H9 (cell line): ENCODE results near the gene STIM2. TPM values are rescaled to one million over a fixed set of nuclear protein-coding genes. Genes with fewer than 3 reads are reported as not detected.
A peak's percentile ranks its signal among the peaks of the same experiment; 100 is the strongest.

Experiments used
- DNase-seq: peaks from one replicate; pipeline ENCODE4 v3.0.0-alpha.2; 2017
- H2AFZ ChIP-seq: one replicate; pipeline ENCODE4 v1.6.1; 2013; ENCODE audit warnings: mild to moderate bottlenecking, low read length, control low read depth, moderate library complexity
- H2AK5ac ChIP-seq: 2 replicates; pipeline ENCODE4 v1.6.1; 2013; ENCODE audit warnings: low read length, control low read depth, mixed read lengths; ENCODE audit not compliant: insufficient read length
- H2BK120ac ChIP-seq: one replicate; pipeline ENCODE4 v1.6.1; 2013; ENCODE audit warnings: low read depth, mild to moderate bottlenecking, low read length, control low read depth, inconsistent platforms; ENCODE audit not compliant: poor library complexity, severe bottlenecking
- H2BK12ac ChIP-seq: 2 replicates; pipeline ENCODE4 v1.6.1; 2013; ENCODE audit warnings: low read length, control low read depth, mixed read lengths, low read depth; ENCODE audit not compliant: insufficient read length
- H2BK15ac ChIP-seq: 2 replicates; pipeline ENCODE4 v1.6.1; 2013; ENCODE audit warnings: low read depth, low read length, control low read depth
- H2BK20ac ChIP-seq: one replicate; pipeline ENCODE4 v1.6.1; 2013; ENCODE audit warnings: low read depth, mild to moderate bottlenecking, low read length, control low read depth, inconsistent platforms; ENCODE audit not compliant: poor library complexity, severe bottlenecking
- H2BK5ac ChIP-seq: 2 replicates; pipeline ENCODE4 v1.6.1; 2013; ENCODE audit warnings: low read length, control low read depth, mixed read lengths; ENCODE audit not compliant: insufficient read length
- H3K14ac ChIP-seq: 2 replicates; pipeline ENCODE4 v1.6.1; 2013; ENCODE audit warnings: low read length, control low read depth; ENCODE audit not compliant: insufficient read depth
- H3K18ac ChIP-seq: 2 replicates; pipeline ENCODE4 v1.6.1; 2013; ENCODE audit warnings: low read depth, mild to moderate bottlenecking, mixed read lengths, low read length, control low read depth; ENCODE audit not compliant: insufficient read length
- H3K23ac ChIP-seq: 2 replicates; pipeline ENCODE4 v1.6.1; 2013; ENCODE audit warnings: low read length, control low read depth, mixed read lengths, low read depth; ENCODE audit not compliant: insufficient read length
- H3K23me2 ChIP-seq: 2 replicates; pipeline ENCODE4 v1.6.1; 2013; ENCODE audit warnings: low read depth, mild to moderate bottlenecking, mixed read lengths, low read length, control low read depth; ENCODE audit not compliant: insufficient read length, poor library complexity, severe bottlenecking
- H3K27ac ChIP-seq: 2 replicates; pipeline ENCODE4 v1.5.1; 2013; ENCODE audit warnings: low read length, control low read depth, mixed read lengths, low read depth; ENCODE audit not compliant: insufficient read length
- H3K27me3 ChIP-seq: 2 replicates; pipeline ENCODE4 v1.6.1; 2013; ENCODE audit warnings: low read length, control low read depth, inconsistent platforms; ENCODE audit not compliant: insufficient read depth
- H3K4ac ChIP-seq: 2 replicates; pipeline ENCODE4 v1.6.1; 2013; ENCODE audit warnings: low read depth, mild to moderate bottlenecking, control low read depth, inconsistent platforms, low read length, moderate library complexity
- H3K4me1 ChIP-seq: 2 replicates; pipeline ENCODE4 v1.6.1; 2013; ENCODE audit warnings: low read length, control low read depth, inconsistent platforms; ENCODE audit not compliant: insufficient read depth
- H3K4me2 ChIP-seq: 2 replicates; pipeline ENCODE4 v1.6.1; 2013; ENCODE audit warnings: low read length, control low read depth, mixed read lengths; ENCODE audit not compliant: insufficient read length, insufficient read depth
- H3K56ac ChIP-seq: 2 replicates; pipeline ENCODE4 v1.6.1; 2013; ENCODE audit warnings: low read depth, mild to moderate bottlenecking, mixed read lengths, low read length, control low read depth; ENCODE audit not compliant: insufficient read length
- H3K79me1 ChIP-seq: 2 replicates; pipeline ENCODE4 v1.6.1; 2013; ENCODE audit warnings: low read depth, mild to moderate bottlenecking, moderate library complexity, low read length, control low read depth, inconsistent platforms; ENCODE audit not compliant: insufficient read depth, poor library complexity, severe bottlenecking
- H3K79me2 ChIP-seq: 2 replicates; pipeline ENCODE4 v1.6.1; 2013; ENCODE audit warnings: low read length, control low read depth, inconsistent platforms; ENCODE audit not compliant: insufficient read depth
- H3K9ac ChIP-seq: 2 replicates; pipeline ENCODE4 v1.6.1; 2013; ENCODE audit warnings: low read length, control low read depth, mixed read lengths; ENCODE audit not compliant: insufficient read length; ENCODE audit errors: extremely low read depth
- H3K9me3 ChIP-seq: one replicate; pipeline ENCODE4 v1.6.1; 2013; ENCODE audit warnings: low read depth, low read length, inconsistent platforms; ENCODE audit not compliant: control insufficient read depth
- H3T11ph ChIP-seq: one replicate; pipeline ENCODE4 v1.6.1; 2013; ENCODE audit warnings: mild to moderate bottlenecking, low read length, control low read depth, inconsistent platforms
- H4K20me1 ChIP-seq: one replicate; pipeline ENCODE4 v1.6.1; 2013; ENCODE audit not compliant: control insufficient read depth, insufficient read length, insufficient read depth
- H4K5ac ChIP-seq: 2 replicates; pipeline ENCODE4 v1.6.1; 2013; ENCODE audit warnings: low read depth, mild to moderate bottlenecking, mixed read lengths, low read length, control low read depth; ENCODE audit not compliant: insufficient read length
- H4K8ac ChIP-seq: replicated peaks from 2 replicates; pipeline ENCODE4 v1.6.1; 2013; ENCODE audit warnings: low read length, control low read depth, mixed read lengths, low read depth; ENCODE audit not compliant: insufficient read length
- H4K91ac ChIP-seq: 2 replicates; pipeline ENCODE4 v1.6.1; 2013; ENCODE audit warnings: low read depth, mild to moderate bottlenecking, moderate library complexity, mixed read lengths, low read length, control low read depth; ENCODE audit not compliant: insufficient read length
- H3K27ac Mint-ChIP-seq, 3 experiments: 2 replicates in 2 of 3; 3 replicates in 1 of 3; pipeline ENCODE4 v1.8.0; 2020 to 2021; ENCODE audit warnings: mixed read lengths in 3 of 3, mild to moderate bottlenecking in 1 of 3, moderate library complexity in 1 of 3
- H3K27me3 Mint-ChIP-seq: 2 replicates; pipeline ENCODE4 v1.8.0; 2021; ENCODE audit warnings: low read depth, mild to moderate bottlenecking, moderate library complexity, mixed read lengths
- H3K36me3 Mint-ChIP-seq, 3 experiments: 2 replicates in 2 of 3; 3 replicates in 1 of 3; pipeline ENCODE4 v1.8.0; 2020 to 2021; ENCODE audit warnings: low read depth in 3 of 3, mixed read lengths in 3 of 3; ENCODE audit not compliant: insufficient read depth in 1 of 3
- H3K4me1 Mint-ChIP-seq, 2 experiments: 2 replicates each; pipeline ENCODE4 v1.8.0; 2020; ENCODE audit warnings: mixed read lengths in 2 of 2
- H3K4me3 Mint-ChIP-seq, 2 experiments: 2 replicates in 1 of 2; 3 replicates in 1 of 2; pipeline ENCODE4 v1.8.0; 2020 to 2021; ENCODE audit warnings: mild to moderate bottlenecking in 2 of 2, mixed read lengths in 2 of 2, moderate library complexity in 1 of 2
- H3K9me3 Mint-ChIP-seq, 2 experiments: 2 replicates in 1 of 2; 3 replicates in 1 of 2; pipeline ENCODE4 v1.8.0; 2020; ENCODE audit warnings: mild to moderate bottlenecking in 2 of 2, mixed read lengths in 2 of 2, moderate library complexity in 1 of 2
- WGBS: extraction: QIAGEN DNeasy Blood & Tissue Kit; methylation state at CpG from one replicate; pipeline ENCODE4 v1.1.7; 2013; ENCODE audit warnings: missing lambda C conversion rate, low lambda C conversion rate, mixed read lengths; ENCODE audit not compliant: insufficient read length; ENCODE audit errors: extremely low coverage; 5-methylcytosine and 5-hydroxymethylcytosine counted together
- total RNA-seq: library from RNA; stranded (reverse); gene quantifications from 2 replicates; pipeline ENCODE4 v1.2.1, GENCODE V29; 2021
- TF ChIP-seq, protein P1 (sequence below): fragments of 200-600 bp; sonication (generic); conservative IDR thresholded peaks from 3 replicates; pipeline ENCODE4 v1.8.0; 2021; ENCODE audit warnings: antibody characterized with exemption, mild to moderate bottlenecking

The STIM2 gene
- total RNA-seq, 1 experiment from 2014 or later, result 26.2 TPM

DNA sequence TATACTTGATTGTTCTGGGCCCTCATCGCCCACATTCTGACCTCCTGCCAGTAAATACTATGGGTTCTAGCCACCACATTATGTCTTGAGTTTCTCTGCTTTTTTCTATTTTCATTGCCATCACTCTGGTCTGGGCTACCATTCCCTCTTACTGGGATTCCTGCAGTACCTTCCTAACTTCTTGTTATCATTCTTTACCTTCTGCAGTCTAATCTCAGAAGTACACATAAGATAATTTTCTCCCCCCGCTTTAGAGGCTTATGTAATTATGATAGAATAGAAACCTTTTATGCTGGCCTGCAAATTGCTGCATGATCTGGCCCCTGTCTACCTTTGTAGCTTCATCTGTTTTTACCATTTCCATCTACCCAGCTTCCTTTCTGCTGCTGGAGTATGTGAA is 19.2 kb downstream of the STIM2 start:
- no peak overlapping the region for H2BK20ac ChIP-seq
- no peak overlapping the region for H4K91ac ChIP-seq
- H3K9me3 ChIP-seq, result no peaks in the 10 kb centered on the region
- H3K18ac ChIP-seq, result no peak overlapping the region
- H3K14ac ChIP-seq, result no peak overlapping the region
- no peaks in the 10 kb centered on the region for H3K23me2 ChIP-seq
- no peak overlapping the region for H3K4me2 ChIP-seq
- H3K9ac ChIP-seq, result no peak overlapping the region
- no peak overlapping the region for H3K23ac ChIP-seq
- H2BK5ac ChIP-seq, result no peak overlapping the region
- H3K4ac ChIP-seq, result no peak overlapping the region
- H2AFZ ChIP-seq, result no peak overlapping the region
- H2BK120ac ChIP-seq, result no peak overlapping the region
- H3K27me3 ChIP-seq, result no peaks in the 10 kb centered on the region
- H3K4me1 ChIP-seq, result no peaks in the 10 kb centered on the region; the same call in 1 of the 2 replicates
- H3K27ac ChIP-seq, result no peak overlapping the region
- H2BK15ac ChIP-seq, result no peak overlapping the region
- no peaks in the 10 kb centered on the region for H3K79me1 ChIP-seq
- H3K79me2 ChIP-seq, result no peaks in the 10 kb centered on the region; the same call in 1 of the 2 replicates
- Mint-ChIP-seq H3K4me3 (no peak overlapping the region), H3K36me3 (peaks cover 0 to 9% (median 5%) of the 10 kb centered on the region in 3 experiments; a peak in 3 of 7 replicates), H3K27ac (peak overlapping the region in 1 of 3 experiments; percentile 40; a peak in 1 of 7 replicates), H3K27me3 (no peaks in the 10 kb centered on the region), H3K4me1 (peaks cover 0 to 9% of the 10 kb centered on the region in 2 experiments; a peak in 2 of 4 replicates), H3K9me3 (peaks cover 0 to 6% of the 10 kb centered on the region in 2 experiments; a peak in 3 of 5 replicates)
- H4K8ac ChIP-seq, result no peak overlapping the region
- no peak overlapping the region for H2BK12ac ChIP-seq
- no peak for DNase-seq
- H4K5ac ChIP-seq, result no peak overlapping the region
- WGBS, result no CpG with 5 or more reads among the region's 2 CpGs
- no peak overlapping the region for H3K56ac ChIP-seq
- H3T11ph ChIP-seq, result no peak overlapping the region
- H4K20me1 ChIP-seq, result no peaks in the 10 kb centered on the region
- TF ChIP-seq, protein P1, sequence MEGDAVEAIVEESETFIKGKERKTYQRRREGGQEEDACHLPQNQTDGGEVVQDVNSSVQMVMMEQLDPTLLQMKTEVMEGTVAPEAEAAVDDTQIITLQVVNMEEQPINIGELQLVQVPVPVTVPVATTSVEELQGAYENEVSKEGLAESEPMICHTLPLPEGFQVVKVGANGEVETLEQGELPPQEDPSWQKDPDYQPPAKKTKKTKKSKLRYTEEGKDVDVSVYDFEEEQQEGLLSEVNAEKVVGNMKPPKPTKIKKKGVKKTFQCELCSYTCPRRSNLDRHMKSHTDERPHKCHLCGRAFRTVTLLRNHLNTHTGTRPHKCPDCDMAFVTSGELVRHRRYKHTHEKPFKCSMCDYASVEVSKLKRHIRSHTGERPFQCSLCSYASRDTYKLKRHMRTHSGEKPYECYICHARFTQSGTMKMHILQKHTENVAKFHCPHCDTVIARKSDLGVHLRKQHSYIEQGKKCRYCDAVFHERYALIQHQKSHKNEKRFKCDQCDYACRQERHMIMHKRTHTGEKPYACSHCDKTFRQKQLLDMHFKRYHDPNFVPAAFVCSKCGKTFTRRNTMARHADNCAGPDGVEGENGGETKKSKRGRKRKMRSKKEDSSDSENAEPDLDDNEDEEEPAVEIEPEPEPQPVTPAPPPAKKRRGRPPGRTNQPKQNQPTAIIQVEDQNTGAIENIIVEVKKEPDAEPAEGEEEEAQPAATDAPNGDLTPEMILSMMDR, result no peak
- H2AK5ac ChIP-seq, result no peak overlapping the region
